ENCODE measurements around the gene CNTNAP2. TPM values are rescaled to one million over a fixed set of nuclear protein-coding genes. Genes with fewer than 3 reads are reported as not detected.

CNTNAP2 gene
- total and polyA plus RNA-seq, 2 of the 8 experiments (the other 6 are each of a cell fraction or from before 2014, with no cell fraction given): 27.9 to 71.0 TPM

DNA sequence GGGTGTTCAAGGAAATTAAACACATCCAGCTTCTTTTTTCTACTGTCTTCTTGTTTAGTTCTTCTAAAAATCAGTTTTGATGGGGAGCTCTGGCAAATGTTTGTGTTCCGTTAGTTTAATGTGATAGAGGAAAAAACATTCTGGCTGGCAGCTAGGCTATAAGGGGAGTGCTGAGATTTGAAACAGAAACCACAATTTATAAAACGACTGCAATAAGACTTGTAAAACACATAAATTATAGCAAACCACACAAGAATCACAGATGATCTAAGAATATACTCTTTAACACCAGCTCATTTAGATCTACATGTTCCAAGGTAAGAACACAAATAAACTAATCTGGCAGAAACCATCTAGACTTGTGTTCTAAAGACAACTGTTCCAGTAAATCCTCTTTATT, 425.5 kb downstream of the CNTNAP2 start:
- CTCF ChIA-PET (ENCODE audit: partially characterized antibody): interaction anchor here (0.9 kb wide), 1 partner anchor 22 kb away, joined by 3 read pairs; no protein-coding TSS in a partner anchor

More for the DNA sequence above, 425.5 kb downstream of the CNTNAP2 start:
- no peak overlapping the region for H2AK5ac ChIP-seq (ENCODE audit: low read depth, low read length)
- H2BK5ac ChIP-seq (ENCODE audit: low read depth, low read length): no peak overlapping the region
- WGBS, 2 experiments (ENCODE audit: extremely low coverage in 1 of 2, insufficient coverage in 1 of 2, insufficient read length in 1 of 2, insufficient replicate concordance in 2 of 2, low coverage in 1 of 2, low lambda C conversion rate in 2 of 2, missing lambda C conversion rate in 1 of 2): 83% methylated on average over 2 of the region's 2 CpGs; no CpG with 5 or more reads in 1 of the 2 experiments
- H2BK120ac ChIP-seq (replicated peaks; ENCODE audit: low read depth, low read length): no peak overlapping the region
- no peak overlapping the region for H3K4me3 ChIP-seq (ENCODE audit: extremely low read depth in 1 of 4, insufficient read depth in 2 of 4, low read depth in 3 of 4, low read length in 4 of 4)
- no peaks in the 10 kb centered on the region for H3K79me1 ChIP-seq (ENCODE audit: low read depth, low read length)
- FAIRE-seq (no peak), DNase-seq (ENCODE audit: low read depth in 1 of 2, low spot score in 2 of 2) (no peak)
- no peaks in the 10 kb centered on the region for H3K36me3 ChIP-seq (ENCODE audit: control insufficient read depth in 2 of 4, insufficient read depth in 4 of 4, low read length in 3 of 4)
- H3K4ac ChIP-seq (replicated peaks; ENCODE audit: insufficient read length, low read depth, low read length): no peak overlapping the region
- no peak overlapping the region for H3K56ac ChIP-seq (replicated peaks; ENCODE audit: insufficient read length, low read depth, low read length)
- H3K23me2 ChIP-seq (ENCODE audit: low read depth, low read length): no peaks in the 10 kb centered on the region
- H3K79me2 ChIP-seq (ENCODE audit: control insufficient read depth in 1 of 2, insufficient read depth in 2 of 2, low read length in 2 of 2): no peaks in the 10 kb centered on the region
- H3K4me1 ChIP-seq (replicated peaks in 1 of 4; ENCODE audit: control insufficient read depth in 3 of 4, insufficient read depth in 4 of 4, low read length in 3 of 4): no peaks in the 10 kb centered on the region
- TF ChIP-seq SP4 (IDR thresholded peaks at IDR 0.05; ENCODE audit: low read length): no peak
- no peak for TF ChIP-seq TAF1 (IDR thresholded peaks at IDR 0.05; ENCODE audit: low read depth, low read length)
- no peak for TF ChIP-seq YY1 (IDR thresholded peaks at IDR 0.05; ENCODE audit: low read depth, low read length)
- no peak for TF ChIP-seq NANOG (IDR thresholded peaks at IDR 0.05; ENCODE audit: insufficient read depth, low read depth, low read length, poor library complexity, severe bottlenecking)
- no peak overlapping the region for H2BK20ac ChIP-seq (ENCODE audit: low read length)
- POLR2A ChIA-PET (ENCODE audit: partially characterized antibody): no interaction called here
- no peak overlapping the region for H3K18ac ChIP-seq (ENCODE audit: extremely low read depth, low read length)
- H3K14ac ChIP-seq (ENCODE audit: insufficient read length): no peak overlapping the region
- no peak overlapping the region for H2BK15ac ChIP-seq (ENCODE audit: low read length)
- no peak overlapping the region for H3K9ac ChIP-seq (replicated peaks in 1 of 4; ENCODE audit: extremely low read depth in 1 of 4, low read depth in 3 of 4, low read length in 3 of 4)
- no peaks in the 10 kb centered on the region for H3K27me3 ChIP-seq (replicated peaks in 1 of 4; ENCODE audit: control insufficient read depth in 3 of 4, extremely low read depth in 1 of 4, insufficient read depth in 3 of 4, low read length in 3 of 4)
- no peaks in the 10 kb centered on the region for H3K9me3 ChIP-seq (ENCODE audit: insufficient read depth in 2 of 2, low read depth in 1 of 2, low read length in 1 of 2)
- H3K23ac ChIP-seq (ENCODE audit: insufficient read length): no peak overlapping the region
- no peaks in the 10 kb centered on the region for H4K20me1 ChIP-seq (replicated peaks in 1 of 2; ENCODE audit: control insufficient read depth in 1 of 2, insufficient read depth in 2 of 2, low read length in 2 of 2)
- no peak overlapping the region for H4K91ac ChIP-seq (replicated peaks; ENCODE audit: insufficient read length, low read length)
- no peak overlapping the region for H2AFZ ChIP-seq (ENCODE audit: low read length)
- no peak overlapping the region for H2BK12ac ChIP-seq (ENCODE audit: low read depth, low read length)
- no peak overlapping the region for H4K8ac ChIP-seq (ENCODE audit: extremely low read depth, insufficient read depth, low read length)
- H3K27ac ChIP-seq (ENCODE audit: low read depth, low read length): no peak overlapping the region
- H4K5ac ChIP-seq (ENCODE audit: insufficient read length, low read depth, low read length): no peak overlapping the region
- H3K4me2 ChIP-seq (ENCODE audit: insufficient read depth in 1 of 2, low read depth in 2 of 2, low read length in 2 of 2): no peak overlapping the region
